ENCODE data around the gene ZDHHC13. TPM values are rescaled to one million over a fixed set of nuclear protein-coding genes. Genes with fewer than 3 reads are reported as not detected.

ZDHHC13 gene
- total and polyA plus RNA-seq, 2 of the 8 experiments (the other 6 are each of a cell fraction or from before 2014, with no cell fraction given): 22.4 to 24.1 TPM

GRCh38 chr11:19116971-19117759, at the start of gene ZDHHC13 (continued):
- no peak for TF ChIP-seq BCL11A (IDR thresholded peaks at IDR 0.05; ENCODE audit: low read depth in 2 of 2, low read length in 2 of 2)
- TF ChIP-seq NANOG (IDR thresholded peaks at IDR 0.05; ENCODE audit: insufficient read depth, low read depth, low read length, poor library complexity, severe bottlenecking): peak; percentile 69
- peak; percentile 76; the same call in 1 of the 2 replicates for TF ChIP-seq CHD2 (IDR thresholded peaks at IDR 0.05; ENCODE audit: low read length)
- TF ChIP-seq CEBPB (IDR thresholded peaks at IDR 0.05; ENCODE audit: low read depth, low read length): no peak
- TF ChIP-seq USF2 (IDR thresholded peaks at IDR 0.05; ENCODE audit: low read length): no peak; the same call in 1 of the 2 replicates
- TF ChIP-seq SP4 (IDR thresholded peaks at IDR 0.05; ENCODE audit: low read length): no peak
- TF ChIP-seq EZH2 (IDR thresholded peaks at IDR 0.05; ENCODE audit: low read depth, low read length, severe bottlenecking): no peak
- no peak for TF ChIP-seq CTBP2 (IDR thresholded peaks at IDR 0.05; ENCODE audit: borderline replicate concordance, insufficient read depth, insufficient read length, low read length)
- no peak for TF ChIP-seq TEAD4 (IDR thresholded peaks at IDR 0.05; ENCODE audit: low read depth, low read length)
- TF ChIP-seq RAD21 (IDR thresholded peaks at IDR 0.05 in 1 of 2, conservative IDR thresholded peaks at IDR 0.05 in 1 of 2; ENCODE audit: low read depth in 2 of 2, low read length in 2 of 2): no peak
- TF ChIP-seq KDM1A (IDR thresholded peaks at IDR 0.05; ENCODE audit: borderline replicate concordance, low read length): no peak
- TF ChIP-seq ATF3 (IDR thresholded peaks at IDR 0.05; ENCODE audit: insufficient read depth, low read depth, low read length): no peak
- no peak for TF ChIP-seq JUN (IDR thresholded peaks at IDR 0.05; ENCODE audit: low read depth, low read length)
- TF ChIP-seq SAP30 (IDR thresholded peaks at IDR 0.05; ENCODE audit: insufficient read depth, insufficient replicate concordance, low read length): no peak
- TF ChIP-seq SP2 (IDR thresholded peaks at IDR 0.05; ENCODE audit: low read length): peak; percentile 43; the same call in 1 of the 2 replicates
- no peak for TF ChIP-seq KDM5A (IDR thresholded peaks at IDR 0.05; ENCODE audit: low read length)
- TF ChIP-seq TBP (IDR thresholded peaks at IDR 0.05; ENCODE audit: low read depth, low read length): peak; percentile 65
- no peak for TF ChIP-seq EP300 (IDR thresholded peaks at IDR 0.05; ENCODE audit: borderline replicate concordance in 1 of 2, low read depth in 2 of 2, low read length in 2 of 2)
- no peak for TF ChIP-seq SIRT6 (IDR thresholded peaks at IDR 0.05; ENCODE audit: low read length)
- TF ChIP-seq TCF12 (IDR thresholded peaks at IDR 0.05; ENCODE audit: low read depth, low read length): no peak
- TF ChIP-seq SIX5 (IDR thresholded peaks at IDR 0.05; ENCODE audit: low read depth, low read length): no peak
- TF ChIP-seq TAF7 (optimal IDR thresholded peaks at IDR 0.05; ENCODE audit: borderline replicate concordance, low read depth, low read length): no peak
